Measurements from ENCODE around the gene ARMH3.

DNA sequence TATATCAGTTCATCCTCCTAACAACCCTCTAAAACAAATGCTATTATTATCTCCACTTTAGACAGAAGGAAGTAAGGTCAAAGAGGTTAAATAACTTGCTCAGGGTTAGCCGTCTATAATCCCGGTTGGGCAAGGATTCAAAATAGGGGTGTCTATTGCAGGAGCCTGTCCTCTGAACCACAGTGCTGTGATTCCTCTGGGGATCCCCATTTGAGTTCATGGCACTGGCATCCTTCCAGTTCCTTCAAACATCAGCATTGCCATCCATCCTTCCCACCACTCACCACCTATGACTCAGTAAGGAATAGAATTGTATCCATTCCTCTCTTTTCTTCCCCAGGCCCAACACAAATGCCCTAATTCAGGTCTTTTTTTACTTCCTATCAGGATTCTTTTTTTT lies 34.8 kb upstream of the ARMH3 start:
- TF ChIP-seq POLR2A (IDR thresholded peaks at IDR 0.05): no peak
- TF ChIP-seq, protein P1, sequence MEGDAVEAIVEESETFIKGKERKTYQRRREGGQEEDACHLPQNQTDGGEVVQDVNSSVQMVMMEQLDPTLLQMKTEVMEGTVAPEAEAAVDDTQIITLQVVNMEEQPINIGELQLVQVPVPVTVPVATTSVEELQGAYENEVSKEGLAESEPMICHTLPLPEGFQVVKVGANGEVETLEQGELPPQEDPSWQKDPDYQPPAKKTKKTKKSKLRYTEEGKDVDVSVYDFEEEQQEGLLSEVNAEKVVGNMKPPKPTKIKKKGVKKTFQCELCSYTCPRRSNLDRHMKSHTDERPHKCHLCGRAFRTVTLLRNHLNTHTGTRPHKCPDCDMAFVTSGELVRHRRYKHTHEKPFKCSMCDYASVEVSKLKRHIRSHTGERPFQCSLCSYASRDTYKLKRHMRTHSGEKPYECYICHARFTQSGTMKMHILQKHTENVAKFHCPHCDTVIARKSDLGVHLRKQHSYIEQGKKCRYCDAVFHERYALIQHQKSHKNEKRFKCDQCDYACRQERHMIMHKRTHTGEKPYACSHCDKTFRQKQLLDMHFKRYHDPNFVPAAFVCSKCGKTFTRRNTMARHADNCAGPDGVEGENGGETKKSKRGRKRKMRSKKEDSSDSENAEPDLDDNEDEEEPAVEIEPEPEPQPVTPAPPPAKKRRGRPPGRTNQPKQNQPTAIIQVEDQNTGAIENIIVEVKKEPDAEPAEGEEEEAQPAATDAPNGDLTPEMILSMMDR (IDR thresholded peaks at IDR 0.05 in 4 of 5, conservative IDR thresholded peaks at IDR 0.05 in 1 of 5): no peak

Data from gastrocnemius medialis (tissue), 4 donors.